Muscle layer of duodenum (tissue), 2 donors: Measurements from ENCODE around the gene FOXO4.

Source experiments
- H3K27ac ChIP-seq: one replicate; pipeline ENCODE4 v1.7.0; 2013; ENCODE audit warnings: mild to moderate bottlenecking, low read length
- H3K27me3 ChIP-seq: one replicate; pipeline ENCODE4 v1.7.0; 2013; ENCODE audit warnings: low read depth, mild to moderate bottlenecking, control low read depth, low read length
- H3K36me3 ChIP-seq, 2 donors: one replicate each; pipeline ENCODE4 v1.7.0; 2013; ENCODE audit warnings: low read length in 2 of 2, control low read depth in 1 of 2, mild to moderate bottlenecking in 1 of 2; ENCODE audit not compliant: insufficient read depth in 2 of 2, control insufficient read depth in 1 of 2
- H3K4me1 ChIP-seq, 2 donors: one replicate each; pipeline ENCODE4 v1.7.0; 2013; ENCODE audit warnings: low read length in 2 of 2, mild to moderate bottlenecking in 2 of 2, control low read depth in 1 of 2, moderate library complexity in 1 of 2; ENCODE audit not compliant: insufficient read depth in 2 of 2, control insufficient read depth in 1 of 2
- H3K4me3 ChIP-seq, 2 donors: one replicate each; pipeline ENCODE4 v1.7.0; 2013; ENCODE audit warnings: low read length in 2 of 2, low read depth in 1 of 2, mild to moderate bottlenecking in 1 of 2
- H3K9me3 ChIP-seq, 2 donors: one replicate each; pipeline ENCODE4 v1.7.0; 2013; ENCODE audit warnings: low read length in 2 of 2, control low read depth in 1 of 2, mild to moderate bottlenecking in 1 of 2; ENCODE audit not compliant: control insufficient read depth in 1 of 2
- donor health status: healthy.

FOXO4 gene

GRCh38 chrX:71081330-71082123, 14.1 kb upstream of the FOXO4 start:
- Histone ChIP-seq H3K27ac (no peak overlapping the region), H3K9me3 (no peaks in the 10 kb centered on the region), H3K4me1 (no peaks in the 10 kb centered on the region), H3K27me3 (no peaks in the 10 kb centered on the region), H3K36me3 (no peaks in the 10 kb centered on the region), H3K4me3 (no peak overlapping the region)

- no peaks in the 10 kb centered on the region for H3K27me3 ChIP-seq
- no peaks in the 10 kb centered on the region for H3K36me3 ChIP-seq
- no peaks in the 10 kb centered on the region for H3K9me3 ChIP-seq
- no peaks in the 10 kb centered on the region for H3K4me1 ChIP-seq
- H3K27ac ChIP-seq, result no peak overlapping the region
- no peak overlapping the region for H3K4me3 ChIP-seq
Measured at GRCh38 chrX:71082124-71082647, 13.5 kb upstream of the FOXO4 start.

GRCh38 chrX:71082822-71083221, 12.8 kb upstream of the FOXO4 start:
- no peaks in the 10 kb centered on the region for H3K36me3 ChIP-seq
- no peak overlapping the region for H3K4me3 ChIP-seq
- H3K27ac ChIP-seq, result no peak overlapping the region
- no peaks in the 10 kb centered on the region for H3K9me3 ChIP-seq
- H3K4me1 ChIP-seq, result no peaks in the 10 kb centered on the region
- H3K27me3 ChIP-seq, result no peaks in the 10 kb centered on the region

- Histone ChIP-seq H3K27ac (no peak overlapping the region), H3K4me3 (no peak overlapping the region), H3K27me3 (no peaks in the 10 kb centered on the region), H3K4me1 (no peaks in the 10 kb centered on the region), H3K9me3 (no peaks in the 10 kb centered on the region), H3K36me3 (no peaks in the 10 kb centered on the region)
Measured at GRCh38 chrX:71085900-71086299, 9.8 kb upstream of the FOXO4 start.

GRCh38 chrX:71091263-71091662, 4.4 kb upstream of the FOXO4 start:
- peaks cover 0 to 3% of the 10 kb centered on the region in 2 donors for H3K4me1 ChIP-seq
- no peaks in the 10 kb centered on the region for H3K9me3 ChIP-seq
- H3K4me3 ChIP-seq, result no peak overlapping the region
- no peaks in the 10 kb centered on the region for H3K36me3 ChIP-seq
- no peak overlapping the region for H3K27ac ChIP-seq
- H3K27me3 ChIP-seq, result no peaks in the 10 kb centered on the region

- no peaks in the 10 kb centered on the region for H3K36me3 ChIP-seq
- H3K27ac ChIP-seq, result no peak overlapping the region
- peaks cover 4 to 17% of the 10 kb centered on the region in 2 donors for H3K4me1 ChIP-seq
- H3K27me3 ChIP-seq, result no peaks in the 10 kb centered on the region
- H3K4me3 ChIP-seq, result peak overlapping the region; percentile 70 to 72
- no peaks in the 10 kb centered on the region for H3K9me3 ChIP-seq
Measured at GRCh38 chrX:71095033-71095432, 618 bp upstream of the FOXO4 start.

- Histone ChIP-seq H3K27ac (no peak overlapping the region), H3K27me3 (no peaks in the 10 kb centered on the region), H3K9me3 (no peaks in the 10 kb centered on the region), H3K36me3 (no peaks in the 10 kb centered on the region), H3K4me1 (peaks cover 4 to 17% of the 10 kb centered on the region in 2 donors), H3K4me3 (peak overlapping the region; percentile 69 to 70)
Measured at GRCh38 chrX:71095981-71096759, 519 bp downstream of the FOXO4 start.

GRCh38 chrX:71096760-71097032, 1.0 kb downstream of the FOXO4 start:
- Histone ChIP-seq H3K4me1 (peaks cover 4 to 17% of the 10 kb centered on the region in 2 donors), H3K36me3 (no peaks in the 10 kb centered on the region), H3K9me3 (no peaks in the 10 kb centered on the region), H3K27ac (no peak overlapping the region), H3K27me3 (no peaks in the 10 kb centered on the region), H3K4me3 (peak overlapping the region; percentile 69 to 70)

- Histone ChIP-seq H3K4me3 (no peak overlapping the region), H3K4me1 (peaks cover 4 to 19% of the 10 kb centered on the region in 2 donors), H3K27me3 (no peaks in the 10 kb centered on the region), H3K9me3 (no peaks in the 10 kb centered on the region), H3K36me3 (no peaks in the 10 kb centered on the region), H3K27ac (no peak overlapping the region)
Measured at GRCh38 chrX:71098302-71098701, 2.7 kb downstream of the FOXO4 start.

GRCh38 chrX:71098951-71099506, 3.4 kb downstream of the FOXO4 start:
- peaks cover 4 to 19% of the 10 kb centered on the region in 2 donors for H3K4me1 ChIP-seq
- H3K27ac ChIP-seq, result no peak overlapping the region
- no peaks in the 10 kb centered on the region for H3K27me3 ChIP-seq
- no peak overlapping the region for H3K4me3 ChIP-seq
- no peaks in the 10 kb centered on the region for H3K9me3 ChIP-seq
- H3K36me3 ChIP-seq, result no peaks in the 10 kb centered on the region

GRCh38 chrX:71099736-71100135, 4.1 kb downstream of the FOXO4 start:
- Histone ChIP-seq H3K27ac (no peak overlapping the region), H3K4me3 (no peak overlapping the region), H3K27me3 (no peaks in the 10 kb centered on the region), H3K9me3 (no peaks in the 10 kb centered on the region), H3K4me1 (peaks cover 6 to 19% of the 10 kb centered on the region in 2 donors), H3K36me3 (no peaks in the 10 kb centered on the region)
